Adipose tissue (tissue), 3 donors: ENCODE data around the gene CERS5. TPM values are rescaled to one million over a fixed set of nuclear protein-coding genes. Genes with fewer than 3 reads are reported as not detected.
"Not testable (repeated sequence)": the region's sequence is repeated elsewhere in the genome, so short reads cannot be mapped to it uniquely, and the experiment has no call there.

Experiments used
- H3K27ac ChIP-seq: one replicate; pipeline ENCODE4 v1.5.1; 2013; ENCODE audit warnings: low read depth, low read length
- WGBS, 3 donors: extraction: QIAGEN DNeasy Blood & Tissue Kit; methylation state at CpG; one replicate each; pipeline ENCODE4 v1.1.7; 2013; 5-methylcytosine and 5-hydroxymethylcytosine counted together
- polyA plus RNA-seq, 3 donors: library from polyadenylated mRNA; stranded (reverse); fragments of 200-250 nt; gene quantifications; one replicate each; pipeline ENCODE4 v1.2.3, GENCODE V29; 2013
- donor health status: healthy with polysubstance abuse.
- donor health status: Bipolar disorder and iron deficiency.
- donor health status: healthy.

CERS5 gene
- polyA plus RNA-seq, 3 donors, result 17.0 to 26.1 (median 24.9) TPM

GRCh38 chr12:50151047-50151687, 16.0 kb downstream of the CERS5 start:
- 51 to 72% (median 63%) methylated on average over 1 of the region's 1 CpG for WGBS, 3 donors
- H3K27ac ChIP-seq, result no peak overlapping the region

DNA sequence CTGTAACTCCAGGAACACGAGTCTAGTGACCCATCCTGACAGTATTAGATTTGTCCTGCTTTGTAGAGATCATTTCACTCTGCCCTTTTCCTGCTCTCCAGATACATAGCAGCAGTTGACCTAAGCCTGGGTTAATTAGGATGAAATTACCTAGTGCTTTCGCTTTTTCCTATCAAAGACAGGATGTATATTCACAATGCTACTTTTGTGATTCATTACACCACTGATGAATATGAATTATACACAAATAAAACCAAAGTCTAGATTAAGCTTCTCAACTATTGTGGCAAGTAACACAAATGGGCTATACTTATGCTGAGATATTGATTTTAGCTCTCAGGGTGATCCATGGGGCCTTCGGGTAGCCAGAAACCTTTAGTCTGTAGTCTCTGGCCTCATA, 17.9 kb downstream of the CERS5 start:
- H3K27ac ChIP-seq, result no peak overlapping the region
- WGBS, 3 donors, result 66 to 79% (median 75%) methylated on average over 3 of the region's 3 CpGs

- 85 to 92% (median 88%) methylated on average over 6 of the region's 6 CpGs for WGBS, 3 donors
- H3K27ac ChIP-seq, result not testable (repeated sequence)
Measured at GRCh38 chr12:50148011-50148410, 19.2 kb downstream of the CERS5 start.

DNA sequence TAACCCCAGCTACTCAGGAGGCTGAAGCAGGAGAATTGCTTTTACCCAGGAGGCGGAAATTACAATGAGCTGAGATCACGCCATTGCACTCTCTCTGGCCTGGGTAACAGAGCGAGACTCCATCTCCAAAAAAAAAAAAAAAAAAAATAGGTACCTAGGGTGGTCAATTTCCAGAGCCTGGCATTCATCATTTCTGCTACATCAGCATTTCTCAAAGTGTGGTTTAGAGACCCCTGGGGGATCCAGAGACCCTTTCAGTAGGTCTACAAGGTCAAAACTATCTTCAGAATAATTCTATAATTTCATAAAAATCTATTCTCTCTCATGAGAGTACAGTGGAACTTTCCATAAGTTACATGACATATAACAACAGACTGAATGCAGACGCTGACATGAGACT, 19.9 kb downstream of the CERS5 start:
- 93 to 98% (median 98%) methylated on average over 4 of the region's 4 CpGs for WGBS, 3 donors
- H3K27ac ChIP-seq, result no peak overlapping the region

DNA sequence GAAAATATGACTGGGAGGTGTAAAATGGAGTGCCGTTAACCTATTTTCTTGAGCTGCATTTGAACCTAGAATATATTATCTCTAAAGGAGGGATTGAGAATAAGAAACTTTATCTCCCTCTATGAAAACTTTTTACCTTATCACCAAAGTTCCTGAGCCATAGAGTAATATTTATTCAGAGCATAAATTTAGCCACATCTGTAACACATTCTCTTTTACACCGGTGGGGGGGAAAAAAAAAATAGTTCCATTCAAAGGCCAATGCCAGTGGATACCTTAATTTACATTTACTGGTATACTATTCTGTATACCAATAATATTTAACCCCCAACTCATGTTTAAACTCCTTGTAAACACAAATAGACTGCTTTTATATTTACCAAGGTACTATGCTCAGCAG, 21.7 kb downstream of the CERS5 start:
- 60 to 83% (median 71%) methylated on average over 2 of the region's 2 CpGs for WGBS, 3 donors

GRCh38 chr12:50142993-50143392, 24.2 kb downstream of the CERS5 start:
- 64 to 91% (median 89%) methylated on average over 8 of the region's 8 CpGs for WGBS, 3 donors
- H3K27ac ChIP-seq, result no peak overlapping the region

More for the DNA sequence above, 21.7 kb downstream of the CERS5 start:
- no peak overlapping the region for H3K27ac ChIP-seq

- H3K27ac ChIP-seq, result no peak overlapping the region
- WGBS, 3 donors, result 52 to 71% (median 59%) methylated on average over 2 of the region's 2 CpGs
Measured at GRCh38 chr12:50132505-50133135, 34.5 kb downstream of the CERS5 start.

DNA sequence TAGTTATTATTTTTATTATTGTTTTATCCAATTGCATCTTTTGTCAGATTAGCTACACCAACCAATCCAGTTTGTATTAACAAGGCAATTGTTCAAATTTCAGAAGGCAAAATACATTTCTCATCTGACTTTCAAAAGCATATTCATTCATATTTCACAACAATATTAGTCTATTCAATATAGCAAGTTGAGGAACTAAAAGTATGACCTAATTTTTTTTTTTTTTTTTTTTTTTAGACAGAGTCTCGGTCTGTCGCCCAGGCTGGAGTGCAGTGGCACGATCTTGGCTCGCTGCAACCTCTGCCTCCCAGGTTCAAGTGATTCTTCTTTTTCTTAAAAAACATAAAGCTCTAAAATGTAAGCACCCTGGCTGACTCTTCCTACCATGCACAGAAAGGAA, 37.9 kb downstream of the CERS5 start:
- WGBS, 3 donors, result 69 to 89% (median 86%) methylated on average over 4 of the region's 4 CpGs
- H3K27ac ChIP-seq, result no peak overlapping the region

GRCh38 chr12:50127546-50127945, 39.6 kb downstream of the CERS5 start:
- WGBS, 3 donors, result 65 to 88% (median 78%) methylated on average over 2 of the region's 2 CpGs
- no peak overlapping the region for H3K27ac ChIP-seq

GRCh38 chr12:50123203-50123602, 44.0 kb downstream of the CERS5 start:
- 63 to 82% (median 67%) methylated on average over 2 of the region's 2 CpGs for WGBS, 3 donors
- no peak overlapping the region for H3K27ac ChIP-seq

- 90 to 99% (median 91%) methylated on average over 5 of the region's 5 CpGs for WGBS, 3 donors
- no peak overlapping the region for H3K27ac ChIP-seq
Measured at GRCh38 chr12:50121641-50122040, 45.5 kb downstream of the CERS5 start.

GRCh38 chr12:50120953-50121352, 46.2 kb downstream of the CERS5 start:
- no peak overlapping the region for H3K27ac ChIP-seq
- 90 to 97% (median 95%) methylated on average over 3 of the region's 3 CpGs for WGBS, 3 donors

- WGBS, 3 donors, result 87 to 88% (median 87%) methylated on average over 3 of the region's 3 CpGs
- no peak overlapping the region for H3K27ac ChIP-seq
Measured at GRCh38 chr12:50120521-50120920, 46.6 kb downstream of the CERS5 start.

GRCh38 chr12:50119387-50119786, 47.8 kb downstream of the CERS5 start:
- 97 to 100% (median 98%) methylated on average over 2 of the region's 2 CpGs for WGBS, 3 donors
- no peak overlapping the region for H3K27ac ChIP-seq

- no peak overlapping the region for H3K27ac ChIP-seq
- 71 to 86% (median 80%) methylated on average over 6 of the region's 6 CpGs for WGBS, 3 donors
Measured at GRCh38 chr12:50117057-50117622, 50.0 kb downstream of the CERS5 start.

DNA sequence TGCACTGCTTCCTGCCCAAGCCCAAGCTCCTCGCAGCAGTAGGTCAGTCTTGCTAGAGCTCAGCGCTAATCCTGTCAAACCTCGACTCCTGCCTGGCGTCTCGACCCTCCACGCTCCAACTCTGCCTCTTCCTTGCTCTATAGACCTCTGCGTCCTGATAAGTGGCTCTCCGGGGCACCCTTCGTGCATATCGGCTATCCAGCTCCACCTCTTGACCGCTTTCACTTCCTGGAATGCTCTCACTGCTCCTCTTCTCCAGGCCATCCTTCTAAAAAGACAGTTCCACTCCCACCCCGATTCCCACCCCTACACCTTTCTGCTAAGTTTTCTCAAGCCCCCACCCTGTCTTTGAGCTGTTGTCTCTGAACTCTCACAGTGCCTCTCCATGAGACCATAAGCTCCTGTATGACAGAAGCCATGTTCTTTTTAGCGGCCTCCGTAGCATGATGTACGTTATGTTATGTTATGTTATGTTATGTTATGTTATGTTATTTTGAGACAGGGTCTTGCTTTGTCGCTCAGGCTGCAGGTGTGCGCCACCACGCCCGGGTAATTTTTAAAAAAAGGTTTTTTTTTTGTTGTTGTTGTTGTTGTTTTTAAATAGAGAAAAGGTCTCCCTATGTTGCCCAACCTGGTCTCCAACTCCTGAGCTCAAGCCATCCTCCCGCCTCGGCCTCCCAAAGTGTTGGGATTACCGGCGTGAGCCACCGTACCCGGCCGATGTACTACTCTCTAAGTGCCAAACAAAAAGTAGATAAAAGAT, 54.5 kb downstream of the CERS5 start:
- peak overlapping the region; percentile 97 for H3K27ac ChIP-seq
- WGBS, 3 donors, result 12 to 20% (median 15%) methylated on average over 26 of the region's 26 CpGs

DNA sequence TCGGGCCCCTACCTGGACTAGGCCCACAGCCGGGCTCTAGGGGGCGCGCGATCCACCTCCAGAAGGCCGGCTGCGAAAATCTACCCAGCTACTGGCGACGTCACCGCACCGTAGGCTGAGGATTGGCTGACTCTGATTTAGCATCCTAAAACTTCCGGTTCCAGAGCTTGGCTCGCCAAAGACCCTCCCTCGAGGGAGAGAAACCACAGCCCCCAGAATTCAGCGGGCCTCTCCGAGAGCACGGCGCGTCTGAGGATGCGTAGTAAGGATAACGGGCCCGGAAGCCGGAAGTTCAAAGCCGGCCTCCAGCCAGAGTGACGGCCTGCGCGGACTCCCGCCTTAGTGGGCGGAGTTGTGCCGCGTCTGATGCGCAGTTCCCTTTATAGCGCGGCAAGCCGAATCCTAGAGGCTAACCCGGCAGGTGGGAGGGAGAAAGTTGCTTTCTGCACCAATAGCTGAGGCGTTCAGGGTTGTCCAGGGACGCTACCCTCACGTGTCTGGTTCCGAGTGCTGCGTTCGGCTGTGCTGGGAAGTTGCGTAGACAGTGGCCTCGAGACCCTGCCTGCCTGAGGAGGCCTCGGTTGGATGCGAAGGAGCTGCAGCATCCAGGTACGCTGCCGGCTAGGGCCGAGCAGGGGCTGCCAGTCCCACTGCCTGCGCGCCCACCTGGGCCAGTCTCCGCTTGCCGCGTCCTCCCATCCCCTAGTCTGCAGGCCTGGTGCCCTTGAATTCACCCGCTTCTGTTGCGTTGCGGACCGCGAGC, 55.3 kb downstream of the CERS5 start, which contains the start of gene COX14:
COX14 (plus strand) TSS at position 544 of the 763 bp plus-strand sequence. CDS start 7,808 bp downstream, outside the sequence.
- 0 to 1% (median 0%) methylated on average over 56 to 59 of the region's 59 CpGs for WGBS, 3 donors
- peak within 1 kb of the TSS; percentile 97 for H3K27ac ChIP-seq

- 11 to 13% (median 11%) methylated on average over 17 to 19 of the region's 19 CpGs for WGBS, 3 donors
- H3K27ac ChIP-seq, result no peak overlapping the region
Measured at GRCh38 chr12:50111395-50111692, 55.8 kb downstream of the CERS5 start.
